HCT116 (cell line): Measurements from ENCODE around the gene PGM3. TPM values are rescaled to one million over a fixed set of nuclear protein-coding genes. Genes with fewer than 3 reads are reported as not detected.

ENCODE experiments used
- ATAC-seq: fragments of 200-7000 bp; cut with Tn5 transposase; 2 replicates; pipeline ENCODE4 v1.9.1; 2020; ENCODE audit warnings: mild to moderate bottlenecking, moderate library complexity
- BruUV-seq: library from RNA; stranded (reverse); fragments of 400-500 nt; replicated peaks from 2 replicates; lab custom pipeline; 2021; lab: Mats Ljungman, UMichigan
- CTCF ChIA-PET: fragments of 300-600 bp; sonication (Branson Sonifier 250); formaldehyde crosslinking; loops from one replicate; lab custom pipeline; 2021; ENCODE audit warnings: antibody characterized with exemption; lab: Charles Lee
- POLR2A ChIA-PET: fragments of 300-600, 350-600 bp; sonication (Branson Sonifier 250); formaldehyde crosslinking; loops from one replicate; lab custom pipeline; 2021; ENCODE audit warnings: antibody characterized with exemption; lab: Charles Lee
- RAD21 ChIA-PET, 2 experiments: fragments of 300-600 bp; sonication (Branson Sonifier 250); formaldehyde crosslinking; loops; one replicate each; lab custom pipeline; 2023; ENCODE audit warnings: low total read pairs in 2 of 2; ENCODE audit not compliant: uncharacterized antibody in 2 of 2, unreplicated experiment in 2 of 2, low non-redundant PET in 1 of 2; lab: Charles Lee
- DNase-seq: peaks from one replicate; pipeline ENCODE4 v3.0.0-alpha.2; 2010; ENCODE audit warnings: low read depth, low spot score
- H2AFZ ChIP-seq: fragments of 200-600 bp; shearing (Covaris generic), sonication (generic); 2 replicates; pipeline ENCODE4 v1.6.1; 2017; ENCODE audit warnings: low read depth, mixed run types, mixed read lengths, antibody characterized with exemption, low read length; ENCODE audit not compliant: poor library complexity, severe bottlenecking
- H3K27ac ChIP-seq: 2 replicates; pipeline ENCODE4 v1.5.1; 2012; ENCODE audit warnings: low read depth, low read length
- H3K27me3 ChIP-seq: fragments of 200-600 bp; sonication (generic); 2 replicates; pipeline ENCODE4 v1.6.1; 2016; ENCODE audit warnings: mixed run types, low read length, mixed read lengths; ENCODE audit not compliant: insufficient read depth
- H3K36me3 ChIP-seq, 2 experiments: fragments of 200-500 bp in 1 of 2; fragments of 200-600 bp in 1 of 2; sonication (Bioruptor generic) in 1 of 2; sonication (generic) in 1 of 2; 2 replicates each; pipeline versions ENCODE4 v1.5.1 to v1.6.1; 2014 to 2016; ENCODE audit warnings: low read length in 2 of 2, inconsistent platforms in 1 of 2, mixed read lengths in 1 of 2, mixed run types in 1 of 2; ENCODE audit not compliant: insufficient read depth in 2 of 2, control insufficient read depth in 1 of 2
- H3K4me1 ChIP-seq, 2 experiments: fragments of 200-600 bp in 1 of 2; sonication (generic) in 1 of 2; 2 replicates each; pipeline versions ENCODE4 v1.5.1 to v1.6.1; 2012 to 2017; ENCODE audit warnings: low read length in 2 of 2, inconsistent platforms in 1 of 2, mild to moderate bottlenecking in 1 of 2, mixed read lengths in 1 of 2, mixed run types in 1 of 2, moderate library complexity in 1 of 2; ENCODE audit not compliant: insufficient read depth in 2 of 2, control insufficient read depth in 1 of 2
- H3K4me2 ChIP-seq: fragments of 200-600 bp; sonication (generic); 2 replicates; pipeline ENCODE4 v1.6.1; 2017; ENCODE audit warnings: mixed run types, low read length, mixed read lengths
- H3K4me3 ChIP-seq, 2 experiments: fragments of 200-600 bp in 1 of 2; sonication (generic) in 1 of 2; replicated peaks in 1 of 2; 2 replicates each; pipeline ENCODE4 v1.5.1; 2011 to 2016; ENCODE audit warnings: low read length in 2 of 2, control low read depth in 1 of 2, low read depth in 1 of 2, mild to moderate bottlenecking in 1 of 2, mixed read lengths in 1 of 2, mixed run types in 1 of 2
- H3K79me2 ChIP-seq: fragments of 200-600 bp; sonication (generic); 2 replicates; pipeline ENCODE4 v1.6.1; 2017; ENCODE audit warnings: mild to moderate bottlenecking, mixed run types, low read length, moderate library complexity, mixed read lengths; ENCODE audit not compliant: insufficient read depth
- H3K9ac ChIP-seq: fragments of 200-600 bp; sonication (generic); 2 replicates; pipeline ENCODE4 v1.6.1; 2016; ENCODE audit warnings: low read length, mixed read lengths
- H3K9me2 ChIP-seq: fragments of 200-600 bp; sonication (generic), shearing (Covaris generic); 2 replicates; pipeline ENCODE4 v1.6.1; 2017; ENCODE audit warnings: mixed run types, mild to moderate bottlenecking, moderate library complexity; ENCODE audit not compliant: insufficient read depth
- H3K9me3 ChIP-seq, 2 experiments: fragments of 200-500 bp in 1 of 2; fragments of 200-600 bp in 1 of 2; sonication (Bioruptor generic) in 1 of 2; sonication (generic) in 1 of 2; 2 replicates each; pipeline ENCODE4 v1.6.1; 2014 to 2017; ENCODE audit warnings: low read length in 2 of 2, mixed read lengths in 2 of 2, inconsistent platforms in 1 of 2, low read depth in 1 of 2, mild to moderate bottlenecking in 1 of 2, mixed run types in 1 of 2, moderate library complexity in 1 of 2; ENCODE audit not compliant: control insufficient read depth in 1 of 2, insufficient read depth in 1 of 2
- H4K20me1 ChIP-seq: fragments of 200-600 bp; sonication (generic), shearing (Covaris generic); 2 replicates; pipeline ENCODE4 v1.6.1; 2017; ENCODE audit warnings: mixed run types, mild to moderate bottlenecking, moderate library complexity; ENCODE audit not compliant: insufficient read depth
- ELF1 ChIP-seq: IDR thresholded peaks from 2 replicates; pipeline ENCODE4 v1.6.1; 2012; ENCODE audit warnings: low read depth, borderline replicate concordance
- FOSL1 ChIP-seq: IDR thresholded peaks from 2 replicates; pipeline ENCODE4 v1.6.1; 2012; ENCODE audit warnings: low read depth
- JUND ChIP-seq: IDR thresholded peaks from 2 replicates; pipeline ENCODE4 v1.6.1; 2012
- POLR2AphosphoS5 ChIP-seq: IDR thresholded peaks from 2 replicates; pipeline ENCODE4 v1.6.1; 2011; ENCODE audit warnings: mild to moderate bottlenecking, low read depth, low read length, moderate library complexity
- REST ChIP-seq: IDR thresholded peaks from 2 replicates; pipeline ENCODE4 v1.6.1; 2012; ENCODE audit warnings: low read depth
- YY1 ChIP-seq: IDR thresholded peaks from 2 replicates; pipeline ENCODE4 v1.6.1; 2011; ENCODE audit warnings: low read length, low read depth, moderate library complexity, mild to moderate bottlenecking; ENCODE audit not compliant: insufficient replicate concordance; ENCODE audit errors: extremely low read depth
- ZFX ChIP-seq: fragments of 450-650 bp; IDR thresholded peaks from 2 replicates; pipeline ENCODE4 v1.6.1; 2017
- intact Hi-C: fragments of 100-400 bp; cut with micrococcal nuclease; formaldehyde crosslinking; loops from 2 replicates; pipeline ENCODE4 v1.10.0; 2022
- total RNA-seq: library from RNA; stranded (reverse); gene quantifications from one replicate; pipeline ENCODE4 v1.2.1, GENCODE V29; 2021; ENCODE audit not compliant: unreplicated experiment

PGM3 gene
- total RNA-seq, 1 experiment from 2014 or later: 63.5 TPM

- BruUV-seq: no TSS peak
- ChIA-PET CTCF (interaction anchor here (1.7 kb wide), 1 partner anchor 116 kb away, joined by 5 read pairs; the partner anchor contains the start of gene DOP1A), POLR2A (no interaction called here), RAD21 (no interaction called here)
- no peaks in the 10 kb centered on the region for H3K27me3 ChIP-seq
- no peak for TF ChIP-seq YY1
- no peak for TF ChIP-seq FOSL1
- TF ChIP-seq ZFX: no peak
- no peak for TF ChIP-seq POLR2AphosphoS5
- no peak for TF ChIP-seq JUND
- TF ChIP-seq ELF1: no peak
- no peak for TF ChIP-seq REST
- H3K4me1 ChIP-seq: no peaks in the 10 kb centered on the region
- intact Hi-C loops: no loop called here
- DNase-seq (no peak), ATAC-seq (no peak)
- no peak overlapping the region for H3K27ac ChIP-seq
- no peak overlapping the region for H3K4me2 ChIP-seq
- peaks cover 39 to 42% of the 10 kb centered on the region in 2 experiments for H3K36me3 ChIP-seq
- no peak overlapping the region for H3K4me3 ChIP-seq
- no peaks in the 10 kb centered on the region for H3K9me2 ChIP-seq
- H4K20me1 ChIP-seq: no peaks in the 10 kb centered on the region
- no peak overlapping the region for H2AFZ ChIP-seq
- no peaks in the 10 kb centered on the region for H3K79me2 ChIP-seq
- H3K9ac ChIP-seq: no peak overlapping the region
- H3K9me3 ChIP-seq: no peaks in the 10 kb centered on the region
Measured at GRCh38 chr6:83183082-83183828, 9.8 kb downstream of the PGM3 start.
